PC-9 (cell line): ENCODE results near the gene RIMKLA. TPM values are rescaled to one million over a fixed set of nuclear protein-coding genes. Genes with fewer than 3 reads are reported as not detected.
A peak's percentile ranks its signal among the peaks of the same experiment; 100 is the strongest.

Experiments
- BruUV-seq: library from RNA; stranded (reverse); fragments of 400-500 nt; replicated peaks from 2 replicates; lab custom pipeline; 2021; lab: Mats Ljungman, UMichigan
- CTCF ChIA-PET: fragments of 300-600 bp; sonication (Branson Sonifier 250); formaldehyde crosslinking; loops from one replicate; lab custom pipeline; 2022; ENCODE audit warnings: antibody characterized with exemption; lab: Charles Lee
- POLR2A ChIA-PET: fragments of 300-600 bp; sonication (Branson Sonifier 250); formaldehyde crosslinking; loops from one replicate; lab custom pipeline; 2022; ENCODE audit warnings: antibody characterized with exemption; ENCODE audit not compliant: unreplicated experiment; lab: Charles Lee
- DNase-seq, 2 experiments: peaks; one replicate each; pipeline versions ENCODE4 v3.0.0 to v3.0.0-alpha.2; 2015 to 2022; ENCODE audit warnings: mixed read lengths in 1 of 2
- H2AFZ ChIP-seq: fragments of 200-600 bp; sonication (generic); 2 replicates; pipeline ENCODE4 v1.8.1; 2017; ENCODE audit warnings: antibody characterized with exemption
- H3F3A ChIP-seq: fragments of 200-600 bp; sonication (generic); 2 replicates; pipeline ENCODE4 v1.8.1; 2017; ENCODE audit warnings: antibody characterized with exemption, mild to moderate bottlenecking, low read depth; ENCODE audit not compliant: insufficient read depth
- H3K27ac ChIP-seq: fragments of 200-600 bp; sonication (generic); 2 replicates; pipeline ENCODE4 v1.6.1; 2016; ENCODE audit warnings: mixed run types
- H3K27me3 ChIP-seq: fragments of 200-600 bp; sonication (generic); 2 replicates; pipeline ENCODE4 v1.6.1; 2016; ENCODE audit warnings: low read depth, mixed run types; ENCODE audit not compliant: insufficient read depth
- H3K36me3 ChIP-seq: fragments of 200-600 bp; sonication (generic); 2 replicates; pipeline ENCODE4 v1.6.1; 2016; ENCODE audit warnings: low read depth, mixed run types
- H3K4me1 ChIP-seq: fragments of 200-600 bp; sonication (generic); replicated peaks from 2 replicates; pipeline ENCODE4 v1.6.1; 2016; ENCODE audit warnings: mixed run types; ENCODE audit not compliant: insufficient read depth
- H3K4me2 ChIP-seq: fragments of 200-600 bp; sonication (generic); 2 replicates; pipeline ENCODE4 v1.6.1; 2017; ENCODE audit warnings: mixed run types
- H3K4me3 ChIP-seq: fragments of 200-600 bp; sonication (generic); 2 replicates; pipeline ENCODE4 v1.6.1; 2016; ENCODE audit warnings: mixed run types
- H3K79me2 ChIP-seq: fragments of 200-600 bp; sonication (generic); 2 replicates; pipeline ENCODE4 v1.6.1; 2017; ENCODE audit warnings: low read depth, mixed run types
- H3K9me2 ChIP-seq: fragments of 200-600 bp; sonication (generic); 2 replicates; pipeline ENCODE4 v1.8.1; 2017; ENCODE audit warnings: mild to moderate bottlenecking; ENCODE audit not compliant: insufficient read depth
- H3K9me3 ChIP-seq: fragments of 200-600 bp; sonication (generic); 2 replicates; pipeline ENCODE4 v1.8.1; 2016; ENCODE audit warnings: low read depth; ENCODE audit not compliant: insufficient read depth
- H4K20me1 ChIP-seq: fragments of 200-600 bp; sonication (generic); 2 replicates; pipeline ENCODE4 v1.8.1; 2017; ENCODE audit not compliant: insufficient read depth
- EZH2 ChIP-seq: fragments of 200-600 bp; sonication (generic); IDR thresholded peaks from 2 replicates; pipeline ENCODE4 v1.8.0; 2017; ENCODE audit warnings: antibody characterized with exemption, low read depth
- intact Hi-C: fragments of 100-400 bp; cut with micrococcal nuclease; formaldehyde crosslinking; loops from one replicate; pipeline ENCODE4 v1.10.0; 2022; ENCODE audit not compliant: unreplicated experiment
- total RNA-seq: library from RNA; stranded (reverse); gene quantifications from 2 replicates; pipeline ENCODE4 v1.2.3, GENCODE V29; 2021
- TF ChIP-seq, protein P1 (sequence below): fragments of 200-600 bp; sonication (generic); conservative IDR thresholded peaks from 2 replicates; pipeline ENCODE4 v1.6.1; 2017; ENCODE audit warnings: mixed run types, antibody characterized with exemption, mild to moderate bottlenecking, moderate library complexity

RIMKLA gene
- total RNA-seq, 1 experiment from 2014 or later: 0.35 TPM

- Histone ChIP-seq H3K4me1 (peaks cover 56% of the 10 kb centered on the region), H4K20me1 (no peaks in the 10 kb centered on the region), H3K27ac (peak overlapping the region; percentile 64), H3K4me2 (peak overlapping the region; percentile 55), H3K79me2 (peaks cover 19% of the 10 kb centered on the region; the same call in 1 of the 2 replicates), H3K9me3 (no peaks in the 10 kb centered on the region), H3F3A (peaks cover 36% of the 10 kb centered on the region), H3K27me3 (no peaks in the 10 kb centered on the region), H2AFZ (no peak overlapping the region), H3K36me3 (no peaks in the 10 kb centered on the region), H3K9me2 (no peaks in the 10 kb centered on the region), H3K4me3 (no peak overlapping the region)
- POLR2A ChIA-PET: interaction anchor here (0.6 kb wide), 2 partner anchors 26 to 175 kb away, joined by 3 to 9 read pairs; no protein-coding TSS in a partner anchor
- TF ChIP-seq EZH2: no peak
- TF ChIP-seq, protein P1, sequence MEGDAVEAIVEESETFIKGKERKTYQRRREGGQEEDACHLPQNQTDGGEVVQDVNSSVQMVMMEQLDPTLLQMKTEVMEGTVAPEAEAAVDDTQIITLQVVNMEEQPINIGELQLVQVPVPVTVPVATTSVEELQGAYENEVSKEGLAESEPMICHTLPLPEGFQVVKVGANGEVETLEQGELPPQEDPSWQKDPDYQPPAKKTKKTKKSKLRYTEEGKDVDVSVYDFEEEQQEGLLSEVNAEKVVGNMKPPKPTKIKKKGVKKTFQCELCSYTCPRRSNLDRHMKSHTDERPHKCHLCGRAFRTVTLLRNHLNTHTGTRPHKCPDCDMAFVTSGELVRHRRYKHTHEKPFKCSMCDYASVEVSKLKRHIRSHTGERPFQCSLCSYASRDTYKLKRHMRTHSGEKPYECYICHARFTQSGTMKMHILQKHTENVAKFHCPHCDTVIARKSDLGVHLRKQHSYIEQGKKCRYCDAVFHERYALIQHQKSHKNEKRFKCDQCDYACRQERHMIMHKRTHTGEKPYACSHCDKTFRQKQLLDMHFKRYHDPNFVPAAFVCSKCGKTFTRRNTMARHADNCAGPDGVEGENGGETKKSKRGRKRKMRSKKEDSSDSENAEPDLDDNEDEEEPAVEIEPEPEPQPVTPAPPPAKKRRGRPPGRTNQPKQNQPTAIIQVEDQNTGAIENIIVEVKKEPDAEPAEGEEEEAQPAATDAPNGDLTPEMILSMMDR: no peak
- CTCF ChIA-PET: no interaction called here
- no TSS peak for BruUV-seq
- no peak for DNase-seq
- intact Hi-C loops: loop anchor here (2.0 kb wide), 1 partner anchor 130 kb away; no protein-coding TSS in a partner anchor
Observed at GRCh38 chr1:42340901-42341300, 39.7 kb upstream of the RIMKLA start.

GRCh38 chr1:42343049-42343448, 37.5 kb upstream of the RIMKLA start:
- H3K79me2 ChIP-seq: 0 out of 2 replicates have a peak, but pooled peaks cover under 1% of the 10 kb centered on the region
- H3K4me2 ChIP-seq: no peak overlapping the region
- H3K4me3 ChIP-seq: no peak overlapping the region
- no TSS peak for BruUV-seq
- intact Hi-C loops: no loop called here
- no peaks in the 10 kb centered on the region for H3K9me3 ChIP-seq
- H3K4me1 ChIP-seq: peaks cover 36% of the 10 kb centered on the region
- no peaks in the 10 kb centered on the region for H3K9me2 ChIP-seq
- no peaks in the 10 kb centered on the region for H3K27me3 ChIP-seq
- ChIA-PET POLR2A (no interaction called here), CTCF (no interaction called here)
- peaks cover 24% of the 10 kb centered on the region for H3F3A ChIP-seq
- TF ChIP-seq EZH2: no peak
- TF ChIP-seq, protein P1: no peak
- H3K36me3 ChIP-seq: no peaks in the 10 kb centered on the region
- no peak overlapping the region for H2AFZ ChIP-seq
- H3K27ac ChIP-seq: no peak overlapping the region
- DNase-seq: no peak
- no peaks in the 10 kb centered on the region for H4K20me1 ChIP-seq

GRCh38 chr1:42348498-42348897, 32.1 kb upstream of the RIMKLA start:
- H3K4me1 ChIP-seq: no peaks in the 10 kb centered on the region
- no peaks in the 10 kb centered on the region for H4K20me1 ChIP-seq
- DNase-seq: no peak
- H3K27ac ChIP-seq: no peak overlapping the region
- intact Hi-C loops: no loop called here
- no peak overlapping the region for H2AFZ ChIP-seq
- TF ChIP-seq EZH2: no peak
- TF ChIP-seq, protein P1: no peak
- no peak overlapping the region for H3K4me2 ChIP-seq
- H3F3A ChIP-seq: no peaks in the 10 kb centered on the region
- POLR2A ChIA-PET: no interaction called here
- H3K9me3 ChIP-seq: no peaks in the 10 kb centered on the region
- H3K4me3 ChIP-seq: no peak overlapping the region
- H3K27me3 ChIP-seq: no peaks in the 10 kb centered on the region
- H3K36me3 ChIP-seq: no peaks in the 10 kb centered on the region
- CTCF ChIA-PET: no interaction called here
- no peaks in the 10 kb centered on the region for H3K9me2 ChIP-seq
- H3K79me2 ChIP-seq: no peaks in the 10 kb centered on the region
- BruUV-seq: no TSS peak
